H9 (cell line): ENCODE data around the gene KIF16B. TPM values are rescaled to one million over a fixed set of nuclear protein-coding genes. Genes with fewer than 3 reads are reported as not detected.

Source experiments
- DNase-seq: peaks from one replicate; pipeline ENCODE4 v3.0.0-alpha.2; 2017
- H2AFZ ChIP-seq: one replicate; pipeline ENCODE4 v1.6.1; 2013; ENCODE audit warnings: mild to moderate bottlenecking, low read length, control low read depth, moderate library complexity
- H2AK5ac ChIP-seq: 2 replicates; pipeline ENCODE4 v1.6.1; 2013; ENCODE audit warnings: low read length, control low read depth, mixed read lengths; ENCODE audit not compliant: insufficient read length
- H2BK120ac ChIP-seq: one replicate; pipeline ENCODE4 v1.6.1; 2013; ENCODE audit warnings: low read depth, mild to moderate bottlenecking, low read length, control low read depth, inconsistent platforms; ENCODE audit not compliant: poor library complexity, severe bottlenecking
- H2BK12ac ChIP-seq: 2 replicates; pipeline ENCODE4 v1.6.1; 2013; ENCODE audit warnings: low read length, control low read depth, mixed read lengths, low read depth; ENCODE audit not compliant: insufficient read length
- H2BK15ac ChIP-seq: 2 replicates; pipeline ENCODE4 v1.6.1; 2013; ENCODE audit warnings: low read depth, low read length, control low read depth
- H2BK20ac ChIP-seq: one replicate; pipeline ENCODE4 v1.6.1; 2013; ENCODE audit warnings: low read depth, mild to moderate bottlenecking, low read length, control low read depth, inconsistent platforms; ENCODE audit not compliant: poor library complexity, severe bottlenecking
- H2BK5ac ChIP-seq: 2 replicates; pipeline ENCODE4 v1.6.1; 2013; ENCODE audit warnings: low read length, control low read depth, mixed read lengths; ENCODE audit not compliant: insufficient read length
- H3K14ac ChIP-seq: 2 replicates; pipeline ENCODE4 v1.6.1; 2013; ENCODE audit warnings: low read length, control low read depth; ENCODE audit not compliant: insufficient read depth
- H3K18ac ChIP-seq: 2 replicates; pipeline ENCODE4 v1.6.1; 2013; ENCODE audit warnings: low read depth, mild to moderate bottlenecking, mixed read lengths, low read length, control low read depth; ENCODE audit not compliant: insufficient read length
- H3K23ac ChIP-seq: 2 replicates; pipeline ENCODE4 v1.6.1; 2013; ENCODE audit warnings: low read length, control low read depth, mixed read lengths, low read depth; ENCODE audit not compliant: insufficient read length
- H3K23me2 ChIP-seq: 2 replicates; pipeline ENCODE4 v1.6.1; 2013; ENCODE audit warnings: low read depth, mild to moderate bottlenecking, mixed read lengths, low read length, control low read depth; ENCODE audit not compliant: insufficient read length, poor library complexity, severe bottlenecking
- H3K27ac ChIP-seq: 2 replicates; pipeline ENCODE4 v1.5.1; 2013; ENCODE audit warnings: low read length, control low read depth, mixed read lengths, low read depth; ENCODE audit not compliant: insufficient read length
- H3K27me3 ChIP-seq: 2 replicates; pipeline ENCODE4 v1.6.1; 2013; ENCODE audit warnings: low read length, control low read depth, inconsistent platforms; ENCODE audit not compliant: insufficient read depth
- H3K4ac ChIP-seq: 2 replicates; pipeline ENCODE4 v1.6.1; 2013; ENCODE audit warnings: low read depth, mild to moderate bottlenecking, control low read depth, inconsistent platforms, low read length, moderate library complexity
- H3K4me1 ChIP-seq: 2 replicates; pipeline ENCODE4 v1.6.1; 2013; ENCODE audit warnings: low read length, control low read depth, inconsistent platforms; ENCODE audit not compliant: insufficient read depth
- H3K4me2 ChIP-seq: 2 replicates; pipeline ENCODE4 v1.6.1; 2013; ENCODE audit warnings: low read length, control low read depth, mixed read lengths; ENCODE audit not compliant: insufficient read length, insufficient read depth
- H3K56ac ChIP-seq: 2 replicates; pipeline ENCODE4 v1.6.1; 2013; ENCODE audit warnings: low read depth, mild to moderate bottlenecking, mixed read lengths, low read length, control low read depth; ENCODE audit not compliant: insufficient read length
- H3K79me1 ChIP-seq: 2 replicates; pipeline ENCODE4 v1.6.1; 2013; ENCODE audit warnings: low read depth, mild to moderate bottlenecking, moderate library complexity, low read length, control low read depth, inconsistent platforms; ENCODE audit not compliant: insufficient read depth, poor library complexity, severe bottlenecking
- H3K79me2 ChIP-seq: 2 replicates; pipeline ENCODE4 v1.6.1; 2013; ENCODE audit warnings: low read length, control low read depth, inconsistent platforms; ENCODE audit not compliant: insufficient read depth
- H3K9ac ChIP-seq: 2 replicates; pipeline ENCODE4 v1.6.1; 2013; ENCODE audit warnings: low read length, control low read depth, mixed read lengths; ENCODE audit not compliant: insufficient read length; ENCODE audit errors: extremely low read depth
- H3K9me3 ChIP-seq: one replicate; pipeline ENCODE4 v1.6.1; 2013; ENCODE audit warnings: low read depth, low read length, inconsistent platforms; ENCODE audit not compliant: control insufficient read depth
- H3T11ph ChIP-seq: one replicate; pipeline ENCODE4 v1.6.1; 2013; ENCODE audit warnings: mild to moderate bottlenecking, low read length, control low read depth, inconsistent platforms
- H4K20me1 ChIP-seq: one replicate; pipeline ENCODE4 v1.6.1; 2013; ENCODE audit not compliant: control insufficient read depth, insufficient read length, insufficient read depth
- H4K5ac ChIP-seq: 2 replicates; pipeline ENCODE4 v1.6.1; 2013; ENCODE audit warnings: low read depth, mild to moderate bottlenecking, mixed read lengths, low read length, control low read depth; ENCODE audit not compliant: insufficient read length
- H4K8ac ChIP-seq: replicated peaks from 2 replicates; pipeline ENCODE4 v1.6.1; 2013; ENCODE audit warnings: low read length, control low read depth, mixed read lengths, low read depth; ENCODE audit not compliant: insufficient read length
- H4K91ac ChIP-seq: 2 replicates; pipeline ENCODE4 v1.6.1; 2013; ENCODE audit warnings: low read depth, mild to moderate bottlenecking, moderate library complexity, mixed read lengths, low read length, control low read depth; ENCODE audit not compliant: insufficient read length
- H3K27ac Mint-ChIP-seq, 3 experiments: 2 replicates in 2 of 3; 3 replicates in 1 of 3; pipeline ENCODE4 v1.8.0; 2020 to 2021; ENCODE audit warnings: mixed read lengths in 3 of 3, mild to moderate bottlenecking in 1 of 3, moderate library complexity in 1 of 3
- H3K27me3 Mint-ChIP-seq: 2 replicates; pipeline ENCODE4 v1.8.0; 2021; ENCODE audit warnings: low read depth, mild to moderate bottlenecking, moderate library complexity, mixed read lengths
- H3K36me3 Mint-ChIP-seq, 3 experiments: 2 replicates in 2 of 3; 3 replicates in 1 of 3; pipeline ENCODE4 v1.8.0; 2020 to 2021; ENCODE audit warnings: low read depth in 3 of 3, mixed read lengths in 3 of 3; ENCODE audit not compliant: insufficient read depth in 1 of 3
- H3K4me1 Mint-ChIP-seq, 2 experiments: 2 replicates each; pipeline ENCODE4 v1.8.0; 2020; ENCODE audit warnings: mixed read lengths in 2 of 2
- H3K4me3 Mint-ChIP-seq, 2 experiments: 2 replicates in 1 of 2; 3 replicates in 1 of 2; pipeline ENCODE4 v1.8.0; 2020 to 2021; ENCODE audit warnings: mild to moderate bottlenecking in 2 of 2, mixed read lengths in 2 of 2, moderate library complexity in 1 of 2
- H3K9me3 Mint-ChIP-seq, 2 experiments: 2 replicates in 1 of 2; 3 replicates in 1 of 2; pipeline ENCODE4 v1.8.0; 2020; ENCODE audit warnings: mild to moderate bottlenecking in 2 of 2, mixed read lengths in 2 of 2, moderate library complexity in 1 of 2
- CTCF ChIP-seq: fragments of 200-600 bp; sonication (generic); conservative IDR thresholded peaks from 3 replicates; pipeline ENCODE4 v1.8.0; 2021; ENCODE audit warnings: antibody characterized with exemption, mild to moderate bottlenecking
- WGBS: extraction: QIAGEN DNeasy Blood & Tissue Kit; methylation state at CpG from one replicate; pipeline ENCODE4 v1.1.7; 2013; ENCODE audit warnings: missing lambda C conversion rate, low lambda C conversion rate, mixed read lengths; ENCODE audit not compliant: insufficient read length; ENCODE audit errors: extremely low coverage; 5-methylcytosine and 5-hydroxymethylcytosine counted together
- total RNA-seq: library from RNA; stranded (reverse); gene quantifications from 2 replicates; pipeline ENCODE4 v1.2.1, GENCODE V29; 2021

Gene KIF16B
- total RNA-seq, 1 experiment from 2014 or later = 7.4 TPM

DNA sequence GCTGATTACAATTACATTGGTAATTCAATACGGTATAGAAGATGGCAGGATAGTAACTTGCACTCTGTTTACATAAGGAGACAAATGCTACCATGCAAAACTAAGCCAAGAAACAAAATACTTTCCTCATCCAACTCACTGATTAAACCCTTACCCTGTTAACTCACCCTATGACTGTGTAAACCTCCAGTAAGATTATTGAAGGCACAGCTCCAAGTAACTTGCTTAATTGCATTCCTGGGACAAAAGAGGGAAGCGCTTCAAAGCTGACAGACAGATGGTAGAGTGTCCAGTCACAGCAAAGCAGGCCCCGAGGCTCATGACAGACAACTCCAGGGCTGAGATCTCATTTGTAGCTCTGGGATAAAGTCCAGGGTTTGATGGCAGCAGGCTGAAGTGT is 6.9 kb upstream of the KIF16B start:
- Histone ChIP-seq H3T11ph (no peak overlapping the region), H3K56ac (no peak overlapping the region)

More for the DNA sequence above, 6.9 kb upstream of the KIF16B start:
- no CpG with 5 or more reads among the region's 3 CpGs for WGBS
- Histone ChIP-seq H3K27ac (no peak overlapping the region), H3K4ac (no peak overlapping the region), H2AFZ (no peak overlapping the region), H2BK5ac (no peak overlapping the region), H2BK12ac (no peak overlapping the region), H3K79me2 (no peaks in the 10 kb centered on the region), H4K20me1 (no peaks in the 10 kb centered on the region), H3K27me3 (no peaks in the 10 kb centered on the region), H4K5ac (no peak overlapping the region), H3K9me3 (no peaks in the 10 kb centered on the region), H2BK20ac (no peak overlapping the region), H3K18ac (no peak overlapping the region), H4K91ac (no peak overlapping the region), H3K4me1 (no peaks in the 10 kb centered on the region; the same call in 1 of the 2 replicates), H4K8ac (no peak overlapping the region), H2AK5ac (no peak overlapping the region), H3K23me2 (peaks cover 3% of the 10 kb centered on the region), H2BK15ac (no peak overlapping the region), H3K79me1 (no peaks in the 10 kb centered on the region), H2BK120ac (no peak overlapping the region), H3K4me2 (no peak overlapping the region), H3K14ac (no peak overlapping the region), H3K9ac (no peak overlapping the region), H3K23ac (no peak overlapping the region)
- TF ChIP-seq CTCF = no peak
- no peaks in the 10 kb centered on the region for H3K36me3 Mint-ChIP-seq
- no peaks in the 10 kb centered on the region; a peak in 1 of 5 replicates for H3K9me3 Mint-ChIP-seq
- H3K27me3 Mint-ChIP-seq = no peaks in the 10 kb centered on the region
- H3K4me1 Mint-ChIP-seq = peaks cover 23 to 27% of the 10 kb centered on the region in 2 experiments
- no peak for DNase-seq
- H3K27ac Mint-ChIP-seq = 0 out of 7 replicates have a peak overlapping the region, but pooled peaks of 1 of the 3 experiments have one; percentile 12
- H3K4me3 Mint-ChIP-seq = no peak overlapping the region
